Esophagus squamous epithelium (tissue), 5 donors: ENCODE measurements around the gene MFNG. TPM values are rescaled to one million over a fixed set of nuclear protein-coding genes. Genes with fewer than 3 reads are reported as not detected.

Experiments used
- DNase-seq: peaks from one replicate; lab custom pipeline; 2025; lab: John Stamatoyannopoulos, UW
- H3K27ac ChIP-seq, 4 donors: fragments of 200-600 bp; sonication (generic); one replicate each; pipeline ENCODE4 v1.5.1; 2016 to 2019; ENCODE audit warnings: mild to moderate bottlenecking in 1 of 4
- H3K27me3 ChIP-seq, 4 donors: fragments of 200-600 bp; sonication (generic); 1 replicate in 3 of 4; 2 replicates in 1 of 4; pipeline versions ENCODE4 v1.5.1 to v1.6.0; 2017 to 2021; ENCODE audit warnings: antibody characterized with exemption in 1 of 4
- H3K36me3 ChIP-seq, 3 donors: fragments of 200-600 bp; sonication (generic); one replicate each; pipeline ENCODE4 v1.5.1; 2016 to 2019
- H3K4me1 ChIP-seq, 3 donors: fragments of 200-600 bp; sonication (generic); one replicate each; pipeline ENCODE4 v1.5.1; 2017 to 2019
- H3K4me3 ChIP-seq, 4 donors: fragments of 200-600 bp; sonication (generic); 1 replicate in 3 of 4; 2 replicates in 1 of 4; pipeline ENCODE4 v1.5.1; 2016 to 2019; ENCODE audit warnings: mild to moderate bottlenecking in 2 of 4, moderate library complexity in 1 of 4
- H3K9me3 ChIP-seq, 3 donors: fragments of 200-600 bp; sonication (generic); one replicate each; pipeline ENCODE4 v1.5.1; 2016 to 2019
- POLR2A ChIP-seq, 4 donors: fragments of 450-650 bp; IDR thresholded peaks; one replicate each; pipeline ENCODE4 v1.6.1; 2017; ENCODE audit warnings: antibody characterized with exemption in 4 of 4, mild to moderate bottlenecking in 4 of 4, moderate library complexity in 3 of 4
- WGBS, 2 donors: methylation state at CpG; one replicate each; pipeline ENCODE4 v1.1.5; 2018; 5-methylcytosine and 5-hydroxymethylcytosine counted together
- intact Hi-C: fragments of 100-400 bp; cut with DNase I; formaldehyde crosslinking; loops from one replicate; pipeline ENCODE4 v1.15.0; 2022
- total RNA-seq, 4 donors: library from RNA; depleted of rRNA; stranded (reverse); fragments of >200 nt; gene quantifications; one replicate each; pipeline ENCODE4 v1.1.0, GENCODE V29; 2016
- TF ChIP-seq, protein P1 (sequence below), 6 experiments: fragments of 450-650 bp in 4 of 6; fragments of 200-600 bp in 2 of 6; sonication (generic) in 2 of 6; IDR thresholded peaks; one replicate each; pipeline ENCODE4 v1.5.1; 2016 to 2019; ENCODE audit warnings: antibody characterized with exemption in 6 of 6, mild to moderate bottlenecking in 4 of 6, moderate library complexity in 4 of 6
- donor health status: DM: yes; HTN: yes; CAD: no.

Gene MFNG
- total RNA-seq, 4 donors from 2014 or later, result 3.8 to 10.3 (median 7.9) TPM

DNA sequence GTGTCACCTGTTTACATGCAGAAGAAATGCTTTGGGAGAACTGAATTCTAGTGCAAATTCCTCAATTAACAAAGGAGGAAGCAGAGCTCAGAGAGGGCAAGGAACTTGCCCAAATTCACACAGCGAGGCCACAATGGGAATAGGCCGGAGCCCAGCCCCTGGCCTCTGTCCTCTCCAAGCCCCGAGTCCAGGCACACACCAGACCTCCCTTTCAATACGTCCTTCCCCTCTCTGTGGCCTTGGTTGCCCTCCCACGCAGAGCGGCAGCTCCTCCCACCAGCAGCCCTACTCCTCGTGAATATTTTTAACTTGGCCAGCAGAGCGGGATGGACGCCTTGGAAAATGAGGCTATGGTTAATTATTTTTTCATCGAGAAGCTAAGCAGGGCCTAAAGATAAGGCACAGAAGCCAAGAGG lies 34.6 kb upstream of the MFNG start:
- Histone ChIP-seq H3K4me3 (no peak overlapping the region), H3K9me3 (no peaks in the 10 kb centered on the region), H3K36me3 (peaks cover 0 to 5% (median 0%) of the 10 kb centered on the region in 3 donors), H3K4me1 (peaks cover 17 to 44% (median 18%) of the 10 kb centered on the region in 3 donors), H3K27ac (no peak overlapping the region), H3K27me3 (peaks cover 0 to 79% (median 0%) of the 10 kb centered on the region in 4 donors)
- TF ChIP-seq, protein P1, sequence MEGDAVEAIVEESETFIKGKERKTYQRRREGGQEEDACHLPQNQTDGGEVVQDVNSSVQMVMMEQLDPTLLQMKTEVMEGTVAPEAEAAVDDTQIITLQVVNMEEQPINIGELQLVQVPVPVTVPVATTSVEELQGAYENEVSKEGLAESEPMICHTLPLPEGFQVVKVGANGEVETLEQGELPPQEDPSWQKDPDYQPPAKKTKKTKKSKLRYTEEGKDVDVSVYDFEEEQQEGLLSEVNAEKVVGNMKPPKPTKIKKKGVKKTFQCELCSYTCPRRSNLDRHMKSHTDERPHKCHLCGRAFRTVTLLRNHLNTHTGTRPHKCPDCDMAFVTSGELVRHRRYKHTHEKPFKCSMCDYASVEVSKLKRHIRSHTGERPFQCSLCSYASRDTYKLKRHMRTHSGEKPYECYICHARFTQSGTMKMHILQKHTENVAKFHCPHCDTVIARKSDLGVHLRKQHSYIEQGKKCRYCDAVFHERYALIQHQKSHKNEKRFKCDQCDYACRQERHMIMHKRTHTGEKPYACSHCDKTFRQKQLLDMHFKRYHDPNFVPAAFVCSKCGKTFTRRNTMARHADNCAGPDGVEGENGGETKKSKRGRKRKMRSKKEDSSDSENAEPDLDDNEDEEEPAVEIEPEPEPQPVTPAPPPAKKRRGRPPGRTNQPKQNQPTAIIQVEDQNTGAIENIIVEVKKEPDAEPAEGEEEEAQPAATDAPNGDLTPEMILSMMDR (IDR thresholded peaks at IDR 0.05), result no peak
- no peak for TF ChIP-seq POLR2A (IDR thresholded peaks at IDR 0.05)
- intact Hi-C loops, result no loop called here
- DNase-seq, result no peak
- WGBS, 2 donors, result 51 to 100% methylated on average over 2 to 6 of the region's 10 CpGs

DNA sequence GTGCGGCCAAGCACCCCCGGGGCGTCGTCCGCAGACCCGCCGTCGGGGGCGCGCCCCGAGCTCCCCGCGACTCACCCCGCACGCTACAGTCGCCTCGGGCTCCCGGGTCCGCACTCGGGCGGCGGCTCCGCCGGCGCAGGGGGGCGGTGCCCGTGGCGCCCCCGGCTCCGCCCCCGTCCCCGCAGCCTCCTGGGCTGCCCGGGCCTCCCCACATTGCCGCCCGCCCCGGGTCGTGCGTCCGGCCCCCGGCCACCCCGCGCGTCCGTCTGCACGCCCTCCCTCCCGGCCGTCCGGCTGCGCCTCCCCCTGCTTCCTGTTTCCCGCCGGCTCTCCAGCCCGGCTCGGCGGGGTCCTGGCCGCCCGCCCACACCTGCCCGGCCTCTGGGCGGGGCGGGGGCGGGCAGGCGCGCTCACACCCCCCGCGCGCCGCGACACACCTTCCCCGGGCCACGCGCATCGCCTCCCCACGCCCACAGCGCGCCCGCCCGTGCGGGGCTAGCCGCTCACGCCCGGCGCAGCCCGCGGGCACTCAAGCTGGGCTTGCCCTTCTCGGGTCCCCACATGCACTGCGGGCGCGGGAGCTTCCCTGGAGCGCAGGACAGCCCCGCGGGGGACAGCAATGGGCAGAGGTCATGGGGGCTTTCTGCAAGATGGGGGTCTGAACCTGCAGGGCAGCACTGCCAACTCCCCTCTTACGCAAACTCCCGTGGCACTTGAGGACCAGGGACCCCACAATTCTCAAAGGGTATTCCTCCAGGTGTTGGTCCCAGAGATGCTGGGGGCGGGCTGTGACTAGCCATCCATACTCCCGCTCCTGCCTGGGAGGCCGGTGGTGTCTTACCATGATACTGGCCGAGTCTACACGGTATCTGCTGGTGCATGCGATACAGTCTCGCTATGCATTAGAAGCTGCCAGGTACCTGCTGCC lies 33.3 kb upstream of the MFNG start, which contains the start of gene CARD10:
Gene CARD10 (minus strand): TSS at position 148 of the 928 bp plus-strand sequence. CDS start 215 bp downstream, outside the sequence.
- Histone ChIP-seq H3K4me3 (peak within 1 kb of the TSS; percentile 51 to 83 (median 76)), H3K27me3 (peaks cover 0 to 70% (median 0%) of the 10 kb centered on the region in 4 donors), H3K27ac (peak within 1 kb of the TSS; percentile 74 to 89 (median 83)), H3K36me3 (peaks cover 0 to 14% (median 0%) of the 10 kb centered on the region in 3 donors), H3K4me1 (peaks cover 9 to 37% (median 17%) of the 10 kb centered on the region in 3 donors), H3K9me3 (no peaks in the 10 kb centered on the region)
- DNase-seq, result no peak
- WGBS, 2 donors, result 0 to 26% methylated on average over 3 to 6 of the region's 99 CpGs
- TF ChIP-seq, protein P1 (IDR thresholded peaks at IDR 0.05), result no peak
- TF ChIP-seq POLR2A (IDR thresholded peaks at IDR 0.05), result peak in 1 of 4 donors; percentile 13
- intact Hi-C loops, result no loop called here

DNA sequence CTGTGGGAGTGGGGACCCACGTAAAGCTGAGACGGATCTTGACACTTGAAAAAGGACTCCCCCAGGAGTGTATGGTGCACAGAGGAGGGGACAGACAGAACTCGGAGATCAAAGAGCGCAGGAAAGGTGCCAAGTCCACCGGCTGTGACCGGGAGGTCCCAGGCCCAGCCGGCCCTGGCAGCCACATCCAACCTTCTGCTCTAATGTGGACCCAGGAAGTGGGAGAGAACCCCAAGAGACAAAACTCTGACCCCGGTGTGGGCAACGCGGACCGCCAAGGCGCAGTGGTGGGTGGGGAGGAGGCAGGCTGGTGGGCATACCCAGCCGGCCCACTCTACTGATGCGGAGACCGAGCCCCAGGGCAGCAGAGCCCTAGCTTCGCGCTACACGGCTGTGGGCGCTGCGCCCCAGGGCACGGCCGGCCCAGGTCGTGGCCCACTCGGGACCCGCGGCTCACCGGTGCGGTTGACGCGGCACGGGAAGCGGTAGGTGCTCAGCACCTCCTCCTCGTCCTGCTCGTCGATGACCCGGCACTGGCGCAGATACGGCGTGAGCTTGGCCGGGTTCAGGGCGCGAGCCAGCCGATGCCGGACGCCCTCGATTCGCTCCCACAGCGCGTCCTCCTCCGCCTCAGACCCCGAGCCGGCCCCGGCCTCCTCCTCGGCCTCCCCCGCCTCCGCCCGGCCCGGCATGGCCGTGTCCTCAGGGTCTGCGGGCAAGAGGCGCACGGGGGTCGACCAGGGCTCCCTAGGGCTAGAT lies 32.5 kb upstream of the MFNG start:
- Histone ChIP-seq H3K9me3 (no peaks in the 10 kb centered on the region), H3K27ac (peak overlapping the region; percentile 74 to 89 (median 83)), H3K4me3 (peak overlapping the region; percentile 51 to 83 (median 76)), H3K36me3 (peaks cover 0 to 19% (median 0%) of the 10 kb centered on the region in 3 donors), H3K27me3 (peaks cover 0 to 61% (median 0%) of the 10 kb centered on the region in 4 donors), H3K4me1 (peaks cover 9 to 38% (median 17%) of the 10 kb centered on the region in 3 donors)
- WGBS, 2 donors, result 14 to 16% methylated on average over 7 to 20 of the region's 63 CpGs
- no peak for DNase-seq
- TF ChIP-seq, protein P1 (IDR thresholded peaks at IDR 0.05), result no peak
- no peak for TF ChIP-seq POLR2A (IDR thresholded peaks at IDR 0.05)
- intact Hi-C loops, result no loop called here

DNA sequence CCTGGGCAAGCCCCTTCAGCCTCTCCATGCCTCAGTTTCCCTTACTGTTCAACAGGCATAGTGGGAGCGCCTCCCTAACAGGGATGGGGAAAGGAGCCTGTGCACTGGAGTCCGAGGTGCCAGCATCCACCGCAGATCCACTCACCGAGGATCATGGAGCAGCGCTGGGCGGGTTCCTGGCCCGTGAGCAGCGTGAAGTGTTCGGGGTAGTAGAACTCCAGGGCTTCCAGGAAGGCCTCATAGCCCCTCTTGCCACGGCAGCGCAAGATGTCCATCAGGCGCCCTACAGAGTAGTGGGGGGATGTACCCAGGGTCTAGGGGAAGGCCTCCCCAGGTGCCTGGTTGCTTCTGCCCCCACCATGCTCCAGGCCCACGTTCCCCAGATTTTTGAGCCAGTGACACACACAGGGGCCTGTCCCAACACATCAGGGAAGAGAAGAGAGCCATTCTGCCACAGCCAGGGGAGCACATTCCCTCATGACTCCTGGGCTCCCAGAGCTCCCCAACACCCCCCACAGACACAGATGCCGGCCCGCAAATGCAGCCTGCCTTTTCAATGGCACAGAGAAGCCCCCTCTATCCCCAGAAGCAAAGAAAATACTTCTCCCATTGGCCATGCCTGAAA lies 31.8 kb upstream of the MFNG start:
- TF ChIP-seq POLR2A (IDR thresholded peaks at IDR 0.05), result peak in 1 of 4 donors; percentile 29
- TF ChIP-seq, protein P1 (IDR thresholded peaks at IDR 0.05), result no peak
- peak overlapping the region; percentile 74 to 89 (median 83) for H3K27ac ChIP-seq
- H3K4me3 ChIP-seq, result peak overlapping the region; percentile 51 to 83 (median 76)
- no peaks in the 10 kb centered on the region for H3K9me3 ChIP-seq
- WGBS, 2 donors, result 60% methylated on average over 1 to 3 of the region's 15 CpGs
- H3K27me3 ChIP-seq, result peaks cover 0 to 54% (median 0%) of the 10 kb centered on the region in 4 donors
- peaks cover 9 to 45% (median 17%) of the 10 kb centered on the region in 3 donors for H3K4me1 ChIP-seq
- peaks cover 0 to 19% (median 0%) of the 10 kb centered on the region in 3 donors for H3K36me3 ChIP-seq
- no peak for DNase-seq
- intact Hi-C loops, result no loop called here
